ENCODE results near the gene FAM185A.

The FAM185A gene

DNA sequence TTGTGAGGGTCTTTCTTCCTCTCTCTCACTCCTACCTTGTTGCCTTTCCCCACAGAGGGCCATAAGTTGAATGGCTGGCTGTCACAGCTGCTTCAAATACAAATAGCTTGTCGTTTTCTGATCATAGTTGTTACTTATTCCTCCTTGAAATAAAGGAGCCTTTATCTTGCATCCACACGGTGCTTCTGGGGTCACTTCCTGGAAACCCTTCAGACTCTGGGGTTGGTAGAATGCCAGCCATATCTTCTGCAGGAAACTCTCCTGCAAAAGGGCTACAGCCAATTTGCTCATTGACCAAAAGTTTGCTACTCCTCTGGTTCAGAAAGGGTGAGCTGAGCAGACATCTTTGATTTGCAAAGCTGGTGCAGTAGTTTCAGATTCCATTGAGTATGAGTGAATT is 70.4 kb downstream of the FAM185A start:
- H3K79me2 ChIP-seq (ENCODE audit: control insufficient read depth, low read length), result no peaks in the 10 kb centered on the region
- peaks cover 10% of the 10 kb centered on the region; the same call in 1 of the 2 replicates for H3F3A ChIP-seq (ENCODE audit: control insufficient read depth, insufficient read depth)
- no peaks in the 10 kb centered on the region for H3K9me3 ChIP-seq (ENCODE audit: control insufficient read depth, insufficient read depth, low read length)
- H3K36me3 ChIP-seq (ENCODE audit: control insufficient read depth, low read length), result peaks cover 7% of the 10 kb centered on the region; the same call in 1 of the 2 replicates
- no peaks in the 10 kb centered on the region for H3K9me2 ChIP-seq (replicated peaks; ENCODE audit: control insufficient read depth, low read length)
- H3K4me1 ChIP-seq (ENCODE audit: control insufficient read depth, low read length), result peaks cover 19% of the 10 kb centered on the region
- H3K4me3 ChIP-seq (ENCODE audit: low read length), result no peak overlapping the region
- H4K20me1 ChIP-seq (ENCODE audit: control insufficient read depth, insufficient read depth, low read depth, low read length), result no peaks in the 10 kb centered on the region
- TF ChIP-seq CTCF (IDR thresholded peaks at IDR 0.05; ENCODE audit: low read depth, low read length, poor library complexity, severe bottlenecking), result no peak
- no peak for TF ChIP-seq EZH2phosphoT487 (IDR thresholded peaks at IDR 0.05; ENCODE audit: borderline replicate concordance, low read length)
- H3K4me2 ChIP-seq (ENCODE audit: low read length), result no peak overlapping the region
- H3K27ac ChIP-seq (ENCODE audit: low read depth, low read length), result no peak overlapping the region
- H3K27me3 ChIP-seq (ENCODE audit: control insufficient read depth, low read length), result no peaks in the 10 kb centered on the region

GRCh38 chr7:102821994-102822747 is 73.4 kb downstream of the FAM185A start:
- H3K79me2 ChIP-seq (ENCODE audit: control insufficient read depth, low read length), result no peaks in the 10 kb centered on the region
- H3K36me3 ChIP-seq (ENCODE audit: control insufficient read depth, low read length), result peaks cover 7% of the 10 kb centered on the region; the same call in 1 of the 2 replicates
- peak overlapping the region; percentile 48 for H3K4me2 ChIP-seq (ENCODE audit: low read length)
- TF ChIP-seq CTCF (IDR thresholded peaks at IDR 0.05; ENCODE audit: low read depth, low read length, poor library complexity, severe bottlenecking) (no peak), EZH2phosphoT487 (IDR thresholded peaks at IDR 0.05; ENCODE audit: borderline replicate concordance, low read length) (no peak)
- no peaks in the 10 kb centered on the region for H3K27me3 ChIP-seq (ENCODE audit: control insufficient read depth, low read length)
- peaks cover 18% of the 10 kb centered on the region for H3K4me1 ChIP-seq (ENCODE audit: control insufficient read depth, low read length)
- no peaks in the 10 kb centered on the region for H3K9me3 ChIP-seq (ENCODE audit: control insufficient read depth, insufficient read depth, low read length)
- peaks cover 5% of the 10 kb centered on the region; the same call in 1 of the 2 replicates for H3F3A ChIP-seq (ENCODE audit: control insufficient read depth, insufficient read depth)
- H3K9me2 ChIP-seq (replicated peaks; ENCODE audit: control insufficient read depth, low read length), result no peaks in the 10 kb centered on the region
- no peak overlapping the region for H3K27ac ChIP-seq (ENCODE audit: low read depth, low read length)
- no peaks in the 10 kb centered on the region for H4K20me1 ChIP-seq (ENCODE audit: control insufficient read depth, insufficient read depth, low read depth, low read length)
- H3K4me3 ChIP-seq (ENCODE audit: low read length), result peak overlapping the region; percentile 16; the same call in 1 of the 2 replicates

GRCh38 chr7:102823390-102824119 is 74.8 kb downstream of the FAM185A start:
- peaks cover 18% of the 10 kb centered on the region for H3K4me1 ChIP-seq (ENCODE audit: control insufficient read depth, low read length)
- no peaks in the 10 kb centered on the region for H4K20me1 ChIP-seq (ENCODE audit: control insufficient read depth, insufficient read depth, low read depth, low read length)
- H3K79me2 ChIP-seq (ENCODE audit: control insufficient read depth, low read length), result no peaks in the 10 kb centered on the region
- no peak overlapping the region for H3K27ac ChIP-seq (ENCODE audit: low read depth, low read length)
- H3K9me2 ChIP-seq (replicated peaks; ENCODE audit: control insufficient read depth, low read length), result no peaks in the 10 kb centered on the region
- H3K36me3 ChIP-seq (ENCODE audit: control insufficient read depth, low read length), result peaks cover 7% of the 10 kb centered on the region; the same call in 1 of the 2 replicates
- H3K4me2 ChIP-seq (ENCODE audit: low read length), result no peak overlapping the region
- no peaks in the 10 kb centered on the region for H3K27me3 ChIP-seq (ENCODE audit: control insufficient read depth, low read length)
- peaks cover 5% of the 10 kb centered on the region; the same call in 1 of the 2 replicates for H3F3A ChIP-seq (ENCODE audit: control insufficient read depth, insufficient read depth)
- H3K4me3 ChIP-seq (ENCODE audit: low read length), result no peak overlapping the region
- TF ChIP-seq EZH2phosphoT487 (IDR thresholded peaks at IDR 0.05; ENCODE audit: borderline replicate concordance, low read length) (no peak), CTCF (IDR thresholded peaks at IDR 0.05; ENCODE audit: low read depth, low read length, poor library complexity, severe bottlenecking) (no peak)
- H3K9me3 ChIP-seq (ENCODE audit: control insufficient read depth, insufficient read depth, low read length), result no peaks in the 10 kb centered on the region

All from DOHH2 (cell line).